HepG2 (cell line): ENCODE results near the gene ALDH2. TPM values are rescaled to one million over a fixed set of nuclear protein-coding genes. Genes with fewer than 3 reads are reported as not detected.

Experiments
- AKAP8 ChIP-seq: sonication (generic); formaldehyde crosslinking; IDR thresholded peaks from 2 replicates; pipeline ENCODE4 v1.5.1; 2020; ENCODE audit warnings: mild to moderate bottlenecking, missing genetic modification reagents
- ARID2 ChIP-seq: sonication (generic); formaldehyde crosslinking; IDR thresholded peaks from 2 replicates; pipeline ENCODE4 v1.8.1; 2022; ENCODE audit warnings: mild to moderate bottlenecking, missing genetic modification reagents, borderline replicate concordance
- HNF1A ChIP-seq, 2 experiments: sonication (generic) in 1 of 2; formaldehyde crosslinking in 1 of 2; IDR thresholded peaks; 2 replicates each; pipeline versions ENCODE4 v1.4.0 to v1.6.1; 2016 to 2020; ENCODE audit warnings: borderline replicate concordance in 1 of 2, low read depth in 1 of 2, mild to moderate bottlenecking in 1 of 2, missing genetic modification reagents in 1 of 2
- MTERF4 ChIP-seq: sonication (generic); formaldehyde crosslinking; IDR thresholded peaks from 2 replicates; pipeline ENCODE4 v1.8.0; 2023; ENCODE audit warnings: mild to moderate bottlenecking, missing genetic modification reagents
- NCOA1 ChIP-seq: sonication (generic); formaldehyde crosslinking; IDR thresholded peaks from 2 replicates; pipeline ENCODE4 v1.9.0; 2021; ENCODE audit warnings: missing genetic modification reagents
- NR2C2 ChIP-seq: sonication (generic); formaldehyde crosslinking; IDR thresholded peaks from 2 replicates; pipeline ENCODE4 v1.4.0; 2020; ENCODE audit warnings: missing genetic modification reagents, mild to moderate bottlenecking, moderate library complexity, borderline replicate concordance
- REL ChIP-seq: sonication (generic); formaldehyde crosslinking; conservative IDR thresholded peaks from 2 replicates; pipeline ENCODE4 v1.8.0; 2022; ENCODE audit warnings: mild to moderate bottlenecking, missing genetic modification reagents, moderate library complexity
- STAT6 ChIP-seq: sonication (generic); formaldehyde crosslinking; IDR thresholded peaks from 2 replicates; pipeline ENCODE4 v1.4.0; 2020; ENCODE audit warnings: missing genetic modification reagents, mild to moderate bottlenecking, borderline replicate concordance
- ZBTB7B ChIP-seq: sonication (generic); formaldehyde crosslinking; IDR thresholded peaks from 2 replicates; pipeline ENCODE4 v1.4.0; 2020; ENCODE audit warnings: missing genetic modification reagents
- ZFP82 ChIP-seq: sonication (generic); formaldehyde crosslinking; IDR thresholded peaks from 2 replicates; pipeline ENCODE4 v1.5.1; 2020; ENCODE audit warnings: mild to moderate bottlenecking, missing genetic modification reagents, borderline replicate concordance
- ZNF503 ChIP-seq: sonication (generic); formaldehyde crosslinking; IDR thresholded peaks from 2 replicates; pipeline ENCODE4 v1.4.0; 2020; ENCODE audit warnings: missing genetic modification reagents
- ZNF652 ChIP-seq: IDR thresholded peaks from 2 replicates; pipeline ENCODE4 v1.6.1; 2016; ENCODE audit warnings: low read depth, borderline replicate concordance
- ZNF670 ChIP-seq: sonication (generic); formaldehyde crosslinking; IDR thresholded peaks from 2 replicates; pipeline ENCODE4 v1.8.0; 2022; ENCODE audit warnings: mild to moderate bottlenecking, missing genetic modification reagents, borderline replicate concordance
- ZNF780A ChIP-seq: sonication (generic); formaldehyde crosslinking; IDR thresholded peaks from 2 replicates; pipeline ENCODE4 v1.8.0; 2022; ENCODE audit warnings: mild to moderate bottlenecking, missing genetic modification reagents, moderate library complexity
- ZNF816 ChIP-seq: sonication (generic); formaldehyde crosslinking; IDR thresholded peaks from 2 replicates; pipeline ENCODE4 v1.8.0; 2022; ENCODE audit warnings: missing genetic modification reagents, mild to moderate bottlenecking, borderline replicate concordance
- polyA plus RNA-seq, 8 experiments: library from polyadenylated mRNA; depleted of rRNA in 3 of 8; stranded (reverse) in 7 of 8; unstranded in 1 of 8; fragments of >200 nt; fragmentation: Illumina TruSeq in 4 of 8; extraction: Trizol in 4 of 8; gene quantifications; 2 replicates each; pipeline versions ENCODE4 v1.2.1 to v1.2.3, GENCODE V29; 2011 to 2016; ENCODE audit warnings: low read depth in 4 of 8, missing spikeins in 1 of 8, mixed read lengths in 1 of 8; ENCODE audit not compliant: insufficient read depth in 1 of 8
- total RNA-seq, 5 experiments: library from RNA; depleted of rRNA; stranded (reverse); fragments of >200 nt; fragmentation: Illumina TruSeq; extraction: Trizol; gene quantifications; 2 replicates each; pipeline ENCODE4 v1.2.3, GENCODE V29; 2016; ENCODE audit warnings: low read depth in 1 of 5
- TF ChIP-seq, protein P1 (sequence below): sonication (generic); formaldehyde crosslinking; IDR thresholded peaks from 2 replicates; pipeline ENCODE4 v1.8.0; 2022; ENCODE audit warnings: missing genetic modification reagents, low read depth, mild to moderate bottlenecking, borderline replicate concordance

Gene ALDH2
- total and polyA plus RNA-seq, 2 of the 13 experiments (the other 11 are each of a cell fraction or from before 2014, with no cell fraction given): 78.8 to 103 TPM

DNA sequence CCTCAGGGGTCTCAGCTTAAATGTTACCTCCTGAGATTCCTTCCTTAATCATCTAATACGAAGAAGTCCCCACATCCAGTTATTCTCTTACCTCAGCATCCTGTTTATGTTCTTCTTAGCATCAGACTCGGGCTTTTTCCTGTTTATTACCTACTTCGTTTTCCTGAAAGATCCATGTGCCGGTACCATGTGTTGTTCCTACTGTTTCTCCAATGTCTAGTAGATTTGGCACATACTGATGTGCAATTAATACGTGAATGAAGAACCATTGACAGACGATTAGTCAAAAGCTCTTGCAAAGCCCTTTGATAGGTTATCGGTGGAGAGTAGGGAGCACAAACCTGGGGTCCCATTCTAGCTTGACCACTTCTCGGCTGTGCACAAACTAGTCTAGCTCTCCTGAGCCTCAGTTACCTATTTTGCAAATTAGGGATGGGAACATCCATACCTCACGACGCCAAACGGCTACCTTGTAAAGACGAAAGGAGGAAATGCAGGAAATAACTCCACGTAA is 74.6 kb downstream of the ALDH2 start (continued):
- TF ChIP-seq HNF1A (IDR thresholded peaks at IDR 0.05; ENCODE audit: low read depth) (no peak), HNF1A (CRISPR knock-in tag; IDR thresholded peaks at IDR 0.05; ENCODE audit: borderline replicate concordance) (no peak), MTERF4 (CRISPR knock-in tag) (0 out of 2 replicates have a peak, but pooled peaks have one; percentile 2), ZNF652 (CRISPR knock-in tag) (no peak), ARID2 (CRISPR knock-in tag) (0 out of 2 replicates have a peak, but pooled peaks have one; percentile 12), ZNF816 (CRISPR knock-in tag) (0 out of 2 replicates have a peak, but pooled peaks have one; percentile 48), STAT6 (CRISPR knock-in tag) (0 out of 2 replicates have a peak, but pooled peaks have one; percentile 3), REL (CRISPR knock-in tag) (0 out of 2 replicates have a peak, but pooled peaks have one; percentile 38), ZNF780A (peak; percentile 49; the same call in 1 of the 2 replicates), ZNF503 (CRISPR knock-in tag) (no peak), ZNF670 (CRISPR knock-in tag) (0 out of 2 replicates have a peak, but pooled peaks have one; percentile 33), NR2C2 (CRISPR knock-in tag) (no peak), AKAP8 (CRISPR knock-in tag) (0 out of 2 replicates have a peak, but pooled peaks have one; percentile 7), NCOA1 (CRISPR knock-in tag) (0 out of 2 replicates have a peak, but pooled peaks have one; percentile 10), ZFP82 (0 out of 2 replicates have a peak, but pooled peaks have one; percentile 46), ZBTB7B (CRISPR knock-in tag) (no peak)
- TF ChIP-seq, protein P1, sequence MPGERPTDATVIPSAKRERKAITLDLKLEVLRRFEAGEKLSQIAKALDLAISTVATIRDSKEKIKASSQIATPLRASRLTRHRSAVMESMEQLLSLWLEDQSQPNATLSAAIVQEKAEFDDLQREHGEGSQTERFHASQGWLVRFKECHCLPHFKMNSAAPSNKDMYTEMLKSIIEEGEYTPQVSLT: no peak
